ENCODE data around the gene ZC3H18.
A peak's percentile ranks its signal among the peaks of the same experiment; 100 is the strongest.

Gene ZC3H18

DNA sequence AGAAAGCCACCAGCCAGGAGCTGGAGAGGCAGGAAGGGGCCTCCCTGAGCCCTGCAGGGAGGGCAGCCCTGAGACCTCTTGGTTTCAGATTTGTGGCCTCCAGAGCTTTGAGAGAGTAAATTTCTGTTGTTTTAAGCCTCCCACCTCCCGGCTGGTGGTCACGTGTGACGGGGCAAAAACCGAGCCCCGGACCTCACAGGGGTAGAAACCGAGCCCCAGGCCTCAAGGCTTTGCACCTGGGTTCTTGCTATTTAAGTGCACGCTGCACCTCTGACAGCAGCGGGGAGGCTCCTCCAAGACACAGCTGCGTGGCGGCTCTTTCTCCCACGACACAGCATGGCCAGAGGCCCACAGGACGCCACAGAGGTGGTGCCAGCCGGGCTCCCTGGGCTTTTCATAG is 17.4 kb upstream of the ZC3H18 start:
- DNase-seq = no peak

DNA sequence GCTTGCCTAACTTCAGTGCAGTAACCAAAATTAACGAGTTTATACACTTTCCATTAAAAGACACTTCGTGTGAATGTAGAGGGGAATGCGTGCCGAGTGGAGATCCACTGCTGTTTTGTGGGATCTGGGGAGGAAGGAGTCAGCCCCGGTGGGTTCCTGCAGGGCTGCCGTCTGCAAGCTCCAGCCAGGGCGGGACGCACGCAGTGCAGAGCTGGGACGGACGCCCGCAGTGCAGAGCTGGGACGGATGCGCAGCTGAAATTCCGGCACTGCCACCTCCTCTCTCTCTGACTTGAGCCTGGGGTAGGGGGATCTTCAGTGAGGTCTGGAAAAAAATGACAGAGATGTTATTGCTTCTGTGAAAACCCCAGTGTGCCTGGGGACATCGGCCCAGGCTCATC is 16.5 kb upstream of the ZC3H18 start:
- DNase-seq = no peak

DNA sequence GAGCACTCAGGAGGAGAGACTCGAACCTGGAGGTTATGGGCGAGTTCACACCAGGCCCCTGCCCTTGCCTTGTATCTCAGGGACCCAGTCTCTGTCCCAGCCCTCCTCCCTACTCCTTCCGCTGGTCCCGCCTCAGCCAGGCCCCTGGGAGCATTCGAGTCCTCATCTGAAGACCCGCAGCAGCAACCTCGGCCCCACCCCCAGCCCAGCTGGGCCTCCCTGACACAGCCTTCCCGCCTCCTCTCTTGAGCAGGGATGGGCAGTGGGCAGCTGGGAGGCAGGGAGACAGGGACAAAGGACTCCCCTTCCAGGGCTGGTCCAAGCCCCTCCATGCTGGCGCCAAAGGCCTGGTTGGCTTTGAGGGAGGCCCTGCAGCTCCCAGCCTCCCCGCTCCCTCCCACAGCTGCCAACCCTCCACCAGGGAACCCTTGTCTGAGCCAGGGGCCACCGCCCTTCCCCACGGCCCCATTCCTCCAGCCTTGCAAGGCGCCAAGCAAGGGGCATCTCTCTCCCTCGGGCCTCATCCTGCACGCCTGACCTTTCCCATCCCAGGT is 15.4 kb upstream of the ZC3H18 start:
- no peak for DNase-seq

GRCh38 chr16:88556294-88556988 is 13.8 kb upstream of the ZC3H18 start:
- no peak for DNase-seq

- peak; percentile 43 for DNase-seq
Measured at GRCh38 chr16:88558457-88559442, 11.5 kb upstream of the ZC3H18 start.

DNA sequence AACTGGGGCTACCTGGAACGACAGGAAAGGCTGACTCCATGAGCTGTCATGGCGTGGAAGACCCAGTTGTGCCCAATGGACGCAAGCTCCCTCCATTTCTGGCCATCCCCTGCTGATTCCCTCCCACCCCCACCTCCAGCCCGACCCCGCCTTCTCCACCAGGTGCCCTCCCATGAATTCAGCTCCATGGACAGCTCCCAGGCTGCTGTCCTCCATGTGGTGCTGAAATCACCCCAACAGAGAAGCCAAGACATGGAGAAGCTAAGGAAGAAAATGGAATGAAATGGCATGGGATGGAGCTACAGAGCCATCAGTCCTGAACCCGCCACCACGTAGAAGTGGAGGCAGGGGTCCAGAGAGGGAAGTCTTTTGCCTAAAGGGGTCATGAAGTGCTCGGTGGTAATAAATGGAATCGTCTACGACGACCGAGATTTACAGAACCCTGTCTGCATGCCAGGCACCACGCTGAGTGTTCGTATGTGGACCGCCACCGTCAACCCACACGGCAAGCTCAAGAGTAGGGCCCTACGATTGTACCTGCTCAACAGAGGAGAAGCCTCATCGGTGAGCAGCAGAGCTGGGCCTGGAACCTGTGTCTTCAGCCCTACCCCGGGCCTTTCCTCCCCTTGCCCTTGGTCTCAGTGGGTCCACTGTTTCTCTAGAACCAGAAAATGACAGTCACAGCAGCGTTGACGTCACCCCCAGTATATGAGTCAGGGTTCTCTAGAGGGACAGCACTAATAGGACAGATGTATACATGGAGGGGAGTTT is 9.3 kb upstream of the ZC3H18 start:
- DNase-seq = no peak

GRCh38 chr16:88561485-88562359 is 8.5 kb upstream of the ZC3H18 start:
- peak; percentile 48 for DNase-seq

GRCh38 chr16:88566158-88566557 is 4.0 kb upstream of the ZC3H18 start:
- peak; percentile 26 for DNase-seq

DNA sequence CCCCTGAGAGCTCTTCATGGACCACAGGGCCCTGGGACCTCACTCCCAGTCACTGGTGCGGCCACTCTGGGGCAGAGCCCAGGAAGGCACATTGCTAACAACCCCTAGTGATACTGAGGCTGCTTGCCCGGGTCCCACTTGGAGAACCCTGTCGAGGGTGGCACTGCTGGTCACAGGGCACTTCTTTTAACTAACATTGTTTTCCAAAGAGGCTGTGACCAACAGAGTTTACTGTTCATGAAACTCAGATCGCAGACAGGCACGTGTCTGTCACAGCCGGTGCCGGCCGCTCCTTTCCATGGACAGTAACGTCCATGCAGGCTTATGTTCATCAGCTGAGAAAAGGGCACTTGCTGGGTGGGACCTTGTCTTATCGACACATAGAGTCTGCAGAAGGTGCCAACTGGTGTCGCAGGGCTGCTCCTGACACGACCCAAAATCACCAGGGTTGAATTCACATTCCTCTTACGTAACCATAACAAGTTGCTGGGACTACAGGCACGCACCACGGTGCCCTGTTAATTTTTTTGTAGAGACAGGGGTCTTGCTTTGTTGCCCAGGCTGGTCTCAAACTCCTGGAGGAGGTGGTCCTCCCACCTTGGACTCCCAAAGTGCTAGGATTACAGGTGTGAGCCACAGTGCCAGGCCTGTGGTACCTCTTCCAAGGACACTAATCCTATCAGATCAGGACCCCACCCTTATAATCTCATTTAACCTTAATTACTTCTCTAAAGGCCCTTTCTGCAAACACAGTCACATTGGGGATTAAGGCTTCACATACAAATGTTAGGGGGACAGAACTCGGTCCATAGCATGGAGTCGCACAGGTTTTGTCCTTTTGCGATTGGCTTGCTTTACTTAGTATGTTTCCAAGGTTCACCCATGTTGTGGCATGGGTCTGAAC is 1.2 kb upstream of the ZC3H18 start:
- DNase-seq = no peak

GRCh38 chr16:88569614-88569984 is 604 bp upstream of the ZC3H18 start:
- DNase-seq = peak; percentile 1

DNA sequence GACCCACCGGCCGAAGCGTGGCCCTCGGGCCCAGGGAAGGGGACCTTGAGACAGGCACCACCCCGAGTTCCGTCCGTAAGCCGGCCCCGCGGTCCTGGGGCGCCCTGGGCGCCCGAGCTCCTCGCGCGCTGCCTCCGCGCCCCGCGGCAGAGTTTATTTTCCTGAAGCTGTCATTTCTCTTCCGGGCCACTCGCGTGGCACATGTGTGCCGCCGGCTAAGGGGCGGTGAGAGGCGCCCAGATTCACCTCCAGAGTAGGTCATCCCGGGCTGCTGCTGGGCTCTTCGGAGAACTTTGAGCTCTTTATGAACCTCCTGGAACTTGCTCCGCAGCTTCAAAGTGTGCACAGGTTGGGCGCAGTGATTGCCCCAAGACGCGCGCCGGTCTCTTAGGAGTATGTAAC is 489 bp downstream of the ZC3H18 start:
- peak; percentile 12 for DNase-seq

DNA sequence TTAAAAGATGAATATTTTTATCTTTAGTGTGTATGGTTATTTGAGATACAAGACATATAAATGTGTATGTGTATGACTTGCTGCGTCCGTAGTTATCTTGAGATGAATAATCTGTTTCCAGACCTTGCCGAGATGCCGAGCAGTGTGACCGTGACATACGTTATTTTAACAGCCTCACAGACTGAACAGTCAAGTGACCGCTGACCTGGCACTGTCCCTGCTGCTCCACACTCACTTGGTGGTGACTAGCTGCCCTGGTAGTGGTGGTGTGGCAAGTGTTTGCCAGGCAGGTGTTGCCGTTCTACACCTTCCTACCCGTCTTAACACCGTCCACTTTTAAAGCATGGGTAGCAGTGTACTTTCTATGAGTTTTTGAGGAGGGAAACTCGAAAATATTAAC is 5.0 kb downstream of the ZC3H18 start:
- DNase-seq = no peak

GRCh38 chr16:88576307-88576706 is 6.1 kb downstream of the ZC3H18 start:
- DNase-seq = no peak

DNA sequence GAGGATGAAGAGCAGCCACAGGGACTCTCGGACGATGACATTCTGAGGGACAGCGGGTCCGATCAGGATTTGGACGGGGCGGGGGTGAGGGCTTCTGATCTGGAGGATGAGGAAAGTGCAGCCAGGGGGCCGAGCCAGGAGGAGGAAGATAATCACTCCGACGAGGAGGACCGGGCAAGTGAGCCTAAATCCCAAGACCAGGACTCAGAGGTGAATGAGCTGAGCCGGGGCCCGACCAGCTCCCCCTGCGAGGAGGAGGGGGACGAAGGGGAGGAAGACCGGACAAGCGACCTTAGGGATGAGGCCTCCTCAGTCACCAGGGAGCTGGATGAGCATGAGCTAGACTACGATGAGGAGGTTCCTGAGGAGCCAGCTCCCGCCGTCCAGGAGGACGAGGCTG is 7.0 kb downstream of the ZC3H18 start:
- no peak for DNase-seq

DNA sequence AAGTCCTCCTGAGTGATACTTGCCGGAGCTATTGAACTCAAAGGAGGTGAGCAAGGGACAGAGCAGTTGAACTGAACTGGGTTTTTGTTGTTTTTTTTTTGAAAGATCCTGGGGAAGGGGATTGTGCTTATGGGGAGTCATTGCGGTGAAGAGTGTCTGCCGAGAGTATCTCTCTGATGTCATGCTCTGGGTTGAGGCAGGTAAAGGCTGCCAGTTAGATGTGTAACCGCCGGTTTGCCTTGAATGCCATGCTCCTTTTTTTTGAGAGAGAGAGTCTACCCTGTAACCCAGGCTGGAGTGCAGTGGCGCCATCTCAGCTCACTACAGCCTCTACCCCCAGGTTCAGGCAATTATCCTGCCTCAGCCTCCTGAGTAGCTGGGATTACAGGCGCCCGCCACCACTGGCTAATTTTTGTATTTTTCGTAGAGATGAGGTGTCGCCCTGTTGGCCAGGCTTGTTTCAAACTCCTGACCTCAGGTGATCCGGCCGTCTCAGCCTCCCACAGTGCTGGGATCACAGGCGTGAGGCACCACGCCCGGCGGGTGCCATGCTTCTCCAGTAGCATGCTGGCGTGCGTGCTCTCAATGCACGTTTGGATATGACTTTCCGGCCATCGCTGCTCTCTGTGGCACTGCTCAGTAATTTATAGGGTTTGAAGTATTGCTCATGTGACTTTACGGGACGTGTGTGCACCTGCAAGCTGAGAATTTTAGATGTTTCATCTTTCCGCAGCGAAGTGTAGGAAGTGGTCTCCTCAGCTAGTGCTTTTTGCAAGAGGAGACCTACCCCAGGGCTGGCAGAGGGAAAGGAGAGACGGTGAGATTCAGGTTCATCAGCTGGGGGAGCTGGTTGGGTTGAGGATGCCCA is 8.5 kb downstream of the ZC3H18 start:
- DNase-seq = no peak

GRCh38 chr16:88580371-88580770 is 10.2 kb downstream of the ZC3H18 start:
- no peak for DNase-seq

- no peak for DNase-seq
Measured at GRCh38 chr16:88581033-88581432, 10.8 kb downstream of the ZC3H18 start.

DNA sequence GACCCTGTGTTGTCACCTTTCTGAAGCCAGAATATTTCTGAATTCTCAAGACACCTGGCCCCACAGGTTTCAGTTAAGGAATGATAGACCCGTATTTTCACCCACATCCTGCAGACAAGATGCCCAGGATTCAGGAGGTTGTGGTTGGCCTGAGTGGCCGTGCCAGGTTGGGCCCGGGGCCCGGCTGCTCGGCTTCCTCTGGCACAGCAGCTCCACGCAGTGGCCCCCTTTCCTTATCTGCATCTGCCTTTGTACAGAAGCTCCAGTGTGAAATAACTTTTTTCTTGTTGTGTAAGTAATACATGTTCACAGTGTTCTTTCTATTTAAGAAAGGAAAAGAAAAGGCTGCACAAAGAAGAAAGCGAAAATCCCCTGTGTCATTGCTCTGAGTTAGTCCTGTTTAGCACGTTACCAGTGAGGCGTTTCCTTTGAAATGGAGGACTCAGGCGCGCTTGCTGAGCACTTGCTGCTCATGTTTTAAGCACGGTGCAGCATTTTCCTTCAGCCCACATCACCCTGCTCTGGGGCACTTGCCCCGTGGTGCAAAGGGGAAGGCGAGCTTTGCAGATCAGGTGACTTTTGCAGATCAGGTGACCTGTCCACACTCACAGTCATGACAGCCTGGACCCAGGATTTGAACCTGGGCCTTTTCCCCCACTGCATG is 12.8 kb downstream of the ZC3H18 start:
- DNase-seq = no peak

DNA sequence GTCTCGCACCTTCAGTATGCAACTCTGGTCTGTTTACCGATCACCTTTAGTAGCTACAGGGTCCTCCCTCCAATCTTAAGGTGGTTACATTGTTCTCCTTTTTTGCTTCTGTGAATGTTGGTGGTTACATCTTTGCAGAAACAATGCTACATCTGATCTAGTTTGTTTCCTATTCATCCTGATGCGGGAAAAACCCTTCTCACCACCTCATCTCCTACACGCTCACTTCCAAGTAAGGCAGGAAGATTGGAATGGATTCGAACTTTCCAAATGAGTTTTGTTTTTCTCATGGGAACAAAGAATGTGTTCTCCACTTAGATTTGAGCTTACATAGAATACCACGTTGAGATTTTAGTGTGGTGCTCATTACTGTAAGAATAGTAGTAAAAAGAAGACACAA is 14.5 kb downstream of the ZC3H18 start:
- DNase-seq = no peak

Measured in HCEC 1CT (cell line).